ENCODE measurements around the gene POPDC2.

DNA sequence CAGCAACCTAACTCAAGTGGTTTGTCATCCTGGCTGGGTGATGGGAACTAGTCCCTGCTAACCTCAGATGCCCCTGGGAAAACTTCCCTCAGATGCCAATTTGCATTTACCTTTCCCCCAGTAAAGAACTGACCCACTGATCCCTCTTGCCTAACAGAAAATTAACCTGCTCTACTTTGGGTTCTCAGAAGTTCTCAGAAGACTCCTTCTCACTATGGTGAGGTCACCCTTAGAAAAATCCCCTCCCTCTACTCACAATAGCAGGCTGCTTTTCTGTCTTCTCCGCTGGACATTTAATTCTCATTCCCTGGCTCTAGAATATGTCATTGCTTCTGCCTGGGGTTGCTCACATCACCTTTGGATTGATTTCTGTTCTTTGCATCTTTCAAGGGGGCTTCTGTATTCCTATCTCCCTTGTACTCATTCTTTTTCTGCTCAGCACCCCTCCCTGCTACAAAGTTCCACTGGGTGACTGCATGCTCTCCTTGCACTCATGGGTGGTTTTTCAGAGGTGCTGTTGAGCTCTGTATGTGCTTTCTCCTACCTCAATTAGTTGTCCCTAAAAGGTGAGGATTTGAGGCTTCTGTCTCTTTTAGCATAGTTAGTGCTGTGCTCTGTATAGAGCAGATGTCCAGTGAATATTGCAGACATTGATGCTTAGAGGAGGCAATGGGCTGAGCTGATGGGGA, 61.8 kb downstream of the POPDC2 start:
- TF ChIP-seq EP300 (IDR thresholded peaks at IDR 0.05) (no peak), POLR2A (IDR thresholded peaks at IDR 0.05) (no peak)
